H1 (cell line): ENCODE data around the gene MACROD1. TPM values are rescaled to one million over a fixed set of nuclear protein-coding genes. Genes with fewer than 3 reads are reported as not detected.
A peak's percentile ranks its signal among the peaks of the same experiment; 100 is the strongest.

ENCODE experiments used
- CTCF ChIA-PET: fragments of 300-600 bp; sonication (Branson Sonifier 250); formaldehyde crosslinking; loops from one replicate; lab custom pipeline; 2021; ENCODE audit not compliant: partially characterized antibody; lab: Charles Lee
- POLR2A ChIA-PET: fragments of 300-600 bp; sonication (Branson Sonifier 250); formaldehyde crosslinking; loops from one replicate; lab custom pipeline; 2021; ENCODE audit warnings: inconsistent platforms; ENCODE audit not compliant: partially characterized antibody; lab: Charles Lee
- DNase-seq, 2 experiments: peaks; one replicate each; pipeline versions ENCODE4 v3.0.0 to v3.0.0-alpha.2; 2010 to 2022; ENCODE audit warnings: low spot score in 2 of 2, low read depth in 1 of 2, mixed read lengths in 1 of 2
- FAIRE-seq: peaks from 2 replicates; lab custom pipeline; 2011; peaks lifted over from hg19 to GRCh38; lab: Jason Lieb, UNC
- H2AFZ ChIP-seq: 2 replicates; pipeline ENCODE4 v1.8.1; 2012; ENCODE audit warnings: low read length, inconsistent platforms
- H2AK5ac ChIP-seq: 2 replicates; pipeline ENCODE4 v1.6.1; 2013; ENCODE audit warnings: low read depth, low read length
- H2BK120ac ChIP-seq: replicated peaks from 2 replicates; pipeline ENCODE3; 2013; ENCODE audit warnings: low read depth, low read length, inconsistent platforms
- H2BK12ac ChIP-seq: 2 replicates; pipeline ENCODE4 v1.6.1; 2013; ENCODE audit warnings: low read depth, low read length
- H2BK15ac ChIP-seq: 2 replicates; pipeline ENCODE4 v1.6.1; 2013; ENCODE audit warnings: low read length
- H2BK20ac ChIP-seq: 2 replicates; pipeline ENCODE4 v1.6.1; 2013; ENCODE audit warnings: low read length
- H2BK5ac ChIP-seq: 2 replicates; pipeline ENCODE4 v1.6.1; 2013; ENCODE audit warnings: low read depth, low read length
- H3K14ac ChIP-seq: 2 replicates; pipeline ENCODE4 v1.6.1; 2013; ENCODE audit warnings: inconsistent platforms; ENCODE audit not compliant: insufficient read length
- H3K18ac ChIP-seq: 2 replicates; pipeline ENCODE4 v1.6.1; 2013; ENCODE audit warnings: low read length; ENCODE audit errors: extremely low read depth
- H3K23ac ChIP-seq: 2 replicates; pipeline ENCODE4 v1.6.1; 2013; ENCODE audit warnings: inconsistent platforms; ENCODE audit not compliant: insufficient read length
- H3K23me2 ChIP-seq: 2 replicates; pipeline ENCODE4 v1.6.1; 2013; ENCODE audit warnings: low read depth, low read length
- H3K27ac ChIP-seq: 2 replicates; pipeline ENCODE4 v1.6.1; 2011; ENCODE audit warnings: low read depth, low read length, inconsistent platforms
- H3K27me3 ChIP-seq, 4 experiments: replicated peaks in 1 of 4; 1 replicate in 1 of 4; 2 replicates in 3 of 4; pipeline versions ENCODE4 v1.6.1 to v1.8.1; 2011 to 2013; ENCODE audit warnings: low read length in 3 of 4, mild to moderate bottlenecking in 3 of 4, inconsistent platforms in 2 of 4, mixed read lengths in 2 of 4, moderate library complexity in 1 of 4; ENCODE audit not compliant: control insufficient read depth in 3 of 4, insufficient read depth in 3 of 4; ENCODE audit errors: extremely low read depth in 1 of 4
- H3K36me3 ChIP-seq, 4 experiments: 2 replicates each; pipeline versions ENCODE4 v1.6.1 to v1.8.1; 2011 to 2013; ENCODE audit warnings: mild to moderate bottlenecking in 4 of 4, low read length in 3 of 4, moderate library complexity in 2 of 4, control low read depth in 1 of 4, inconsistent platforms in 1 of 4; ENCODE audit not compliant: insufficient read depth in 4 of 4, control insufficient read depth in 2 of 4
- H3K4ac ChIP-seq: replicated peaks from 2 replicates; pipeline ENCODE3; 2013; ENCODE audit warnings: low read length, low read depth, mixed read lengths, inconsistent platforms; ENCODE audit not compliant: insufficient read length
- H3K4me1 ChIP-seq, 4 experiments: replicated peaks in 1 of 4; 1 replicate in 1 of 4; 2 replicates in 3 of 4; pipeline versions ENCODE4 v1.6.1 to v1.8.1; 2011 to 2013; ENCODE audit warnings: low read length in 3 of 4, inconsistent platforms in 2 of 4, mixed read lengths in 1 of 4; ENCODE audit not compliant: insufficient read depth in 4 of 4, control insufficient read depth in 3 of 4
- H3K4me2 ChIP-seq, 2 experiments: 2 replicates each; pipeline versions ENCODE4 v1.6.1 to v1.8.1; 2011 to 2013; ENCODE audit warnings: low read depth in 2 of 2, low read length in 2 of 2, control low read depth in 1 of 2, inconsistent platforms in 1 of 2, mild to moderate bottlenecking in 1 of 2; ENCODE audit not compliant: insufficient read depth in 1 of 2
- H3K4me3 ChIP-seq, 4 experiments: fragments of 200-600, 300-600 bp in 1 of 4; sonication (generic), shearing (Covaris generic), sonication (Bioruptor Twin) in 1 of 4; 2 replicates each; pipeline versions ENCODE4 v1.5.1 to v1.8.1; 2011 to 2016; ENCODE audit warnings: low read length in 4 of 4, low read depth in 3 of 4, control low read depth in 2 of 4, inconsistent platforms in 2 of 4, mild to moderate bottlenecking in 2 of 4, mixed read lengths in 1 of 4, moderate library complexity in 1 of 4; ENCODE audit not compliant: insufficient read depth in 2 of 4; ENCODE audit errors: extremely low read depth in 1 of 4
- H3K56ac ChIP-seq: replicated peaks from 2 replicates; pipeline ENCODE3; 2013; ENCODE audit warnings: low read depth, mild to moderate bottlenecking, mixed read lengths, low read length, inconsistent platforms; ENCODE audit not compliant: insufficient read length
- H3K79me1 ChIP-seq: 2 replicates; pipeline ENCODE4 v1.6.1; 2013; ENCODE audit warnings: low read depth, low read length, control low read depth
- H3K79me2 ChIP-seq, 2 experiments: 2 replicates each; pipeline versions ENCODE4 v1.6.1 to v1.8.1; 2012 to 2013; ENCODE audit warnings: low read length in 2 of 2, mild to moderate bottlenecking in 2 of 2, inconsistent platforms in 1 of 2; ENCODE audit not compliant: insufficient read depth in 2 of 2, control insufficient read depth in 1 of 2
- H3K9ac ChIP-seq, 4 experiments: replicated peaks in 1 of 4; 1 replicate in 1 of 4; 2 replicates in 3 of 4; pipeline versions ENCODE4 v1.6.1 to v1.8.1; 2011 to 2013; ENCODE audit warnings: low read depth in 3 of 4, low read length in 3 of 4, control low read depth in 2 of 4, mild to moderate bottlenecking in 2 of 4, moderate library complexity in 2 of 4, inconsistent platforms in 1 of 4; ENCODE audit errors: extremely low read depth in 1 of 4
- H3K9me3 ChIP-seq, 2 experiments: 2 replicates each; pipeline versions ENCODE4 v1.6.1 to v1.8.1; 2012 to 2013; ENCODE audit warnings: mild to moderate bottlenecking in 2 of 2, moderate library complexity in 2 of 2, control low read depth in 1 of 2, inconsistent platforms in 1 of 2, low read depth in 1 of 2, low read length in 1 of 2, mixed read lengths in 1 of 2; ENCODE audit not compliant: insufficient read depth in 2 of 2
- H4K20me1 ChIP-seq, 2 experiments: replicated peaks in 1 of 2; 2 replicates each; pipeline versions ENCODE3 to v1.8.1; 2011 to 2013; ENCODE audit warnings: inconsistent platforms in 2 of 2, low read length in 2 of 2, mild to moderate bottlenecking in 1 of 2; ENCODE audit not compliant: insufficient read depth in 2 of 2, control insufficient read depth in 1 of 2
- H4K5ac ChIP-seq: 2 replicates; pipeline ENCODE4 v1.6.1; 2013; ENCODE audit warnings: low read length, low read depth, mixed read lengths, inconsistent platforms; ENCODE audit not compliant: insufficient read length
- H4K8ac ChIP-seq: 2 replicates; pipeline ENCODE4 v1.8.0; 2013; ENCODE audit warnings: mild to moderate bottlenecking, moderate library complexity, low read length, inconsistent platforms; ENCODE audit not compliant: insufficient read depth; ENCODE audit errors: extremely low read depth
- H4K91ac ChIP-seq: replicated peaks from 2 replicates; pipeline ENCODE3; 2013; ENCODE audit warnings: low read length, mixed read lengths, inconsistent platforms; ENCODE audit not compliant: insufficient read length
- BRCA1 ChIP-seq: IDR thresholded peaks from 2 replicates; pipeline ENCODE4 v1.6.1; 2012; ENCODE audit warnings: low read depth, low read length, improper control_type of control experiment
- CEBPB ChIP-seq: IDR thresholded peaks from 2 replicates; pipeline ENCODE4 v1.6.1; 2012; ENCODE audit warnings: low read depth, low read length
- CHD2 ChIP-seq: IDR thresholded peaks from 2 replicates; pipeline ENCODE4 v1.6.1; 2012; ENCODE audit warnings: low read length, improper control_type of control experiment
- CREB1 ChIP-seq: IDR thresholded peaks from 2 replicates; pipeline ENCODE4 v1.6.1; 2012; ENCODE audit warnings: inconsistent platforms
- KDM1A ChIP-seq: fragments of 200-600, 300-600 bp; sonication (generic); IDR thresholded peaks from 2 replicates; pipeline ENCODE4 v1.7.1; 2016; ENCODE audit warnings: mild to moderate bottlenecking, low read length, borderline replicate concordance
- PHF8 ChIP-seq: fragments of 200-600 bp; sonication (generic); conservative IDR thresholded peaks from 2 replicates; pipeline ENCODE4 v1.7.1; 2012; ENCODE audit warnings: low read depth, mild to moderate bottlenecking, inconsistent platforms, low read length, moderate library complexity
- RBBP5 ChIP-seq: IDR thresholded peaks from 2 replicates; pipeline ENCODE4 v1.7.1; 2012; ENCODE audit warnings: low read depth, mild to moderate bottlenecking, inconsistent platforms, low read length, moderate library complexity, borderline replicate concordance
- TCF12 ChIP-seq: IDR thresholded peaks from 2 replicates; pipeline ENCODE4 v1.6.1; 2011; ENCODE audit warnings: low read depth, mild to moderate bottlenecking, low read length
- WGBS, 2 experiments: shearing (Covaris generic) in 1 of 2; methylation state at CpG; one replicate each; pipeline versions ENCODE4 v1.1.6 to v1.1.7; 2013 to 2015; ENCODE audit warnings: low lambda C conversion rate in 2 of 2, mixed read lengths in 2 of 2, inconsistent platforms in 1 of 2, low coverage in 1 of 2, missing lambda C conversion rate in 1 of 2; ENCODE audit not compliant: insufficient replicate concordance in 2 of 2, insufficient coverage in 1 of 2, insufficient read length in 1 of 2; ENCODE audit errors: extremely low coverage in 1 of 2, missing lambda C conversion rate in 1 of 2; 5-methylcytosine and 5-hydroxymethylcytosine counted together
- polyA plus RNA-seq, 7 experiments: library from polyadenylated mRNA; depleted of rRNA in 3 of 7; stranded (reverse) in 5 of 7; unstranded in 2 of 7; fragments of >200 nt in 5 of 7; fragments of 200-250 nt in 2 of 7; gene quantifications; 1 replicate in 5 of 7; 2 replicates in 1 of 7; 4 replicates in 1 of 7; pipeline versions ENCODE4 v1.2.1 to v1.2.3, GENCODE V29; 2011 to 2013; ENCODE audit warnings: missing spikeins in 2 of 7, mixed read lengths in 2 of 7
- total RNA-seq: library from RNA; stranded (reverse); fragmentation: NEBNext Ultra II Directional; extraction: Animal tissue kit (Norgen Biotek cat#: 25700); gene quantifications from 2 replicates; pipeline ENCODE4 v1.2.1, GENCODE V29; 2021

The MACROD1 gene
- total and polyA plus RNA-seq, 2 of the 8 experiments (the other 6 are each of a cell fraction or from before 2014, with no cell fraction given) = 19.5 to 34.1 TPM

- no peak overlapping the region for H2BK5ac ChIP-seq
- H2BK12ac ChIP-seq = no peak overlapping the region
- no peak overlapping the region for H2BK120ac ChIP-seq
- H2AK5ac ChIP-seq = no peak overlapping the region
- H2BK20ac ChIP-seq = no peak overlapping the region
- WGBS, 2 experiments = 87% methylated on average over 3 of the region's 3 CpGs; no CpG with 5 or more reads in 1 of the 2 experiments
- no peak overlapping the region for H3K14ac ChIP-seq
- DNase-seq (no peak), FAIRE-seq (no peak)
- no peak overlapping the region for H3K9ac ChIP-seq
- H3K4me2 ChIP-seq = no peak overlapping the region
- no peaks in the 10 kb centered on the region for H3K79me1 ChIP-seq
- H4K91ac ChIP-seq = no peak overlapping the region
- H3K56ac ChIP-seq = no peak overlapping the region
- H3K23me2 ChIP-seq = no peaks in the 10 kb centered on the region
- no peak overlapping the region for H4K5ac ChIP-seq
- H2AFZ ChIP-seq = no peak overlapping the region
- H3K79me2 ChIP-seq = no peaks in the 10 kb centered on the region
- H3K4ac ChIP-seq = no peak overlapping the region
- peak overlapping the region; percentile 31; the same call in 1 of the 2 replicates for H4K8ac ChIP-seq
- POLR2A ChIA-PET = interaction anchor here (0.6 kb wide), 1 partner anchor 194 kb away, joined by 4 read pairs; the partner anchor contains the start of gene TRMT112
- H3K27ac ChIP-seq = no peak overlapping the region
- CTCF ChIA-PET = interaction anchor here (0.9 kb wide), 1 partner anchor 30 kb away, joined by 3 read pairs; no protein-coding TSS in a partner anchor
- no peak overlapping the region for H3K18ac ChIP-seq
- H3K23ac ChIP-seq = no peak overlapping the region
- TF ChIP-seq BRCA1 (no peak), CREB1 (no peak), TCF12 (no peak), CHD2 (no peak), PHF8 (no peak), CEBPB (no peak), RBBP5 (no peak), KDM1A (peak; percentile 93)
- no peaks in the 10 kb centered on the region for H3K36me3 ChIP-seq
- no peaks in the 10 kb centered on the region for H3K9me3 ChIP-seq
- no peak overlapping the region for H3K4me3 ChIP-seq
- no peaks in the 10 kb centered on the region for H4K20me1 ChIP-seq
- H3K27me3 ChIP-seq = peaks cover 0 to 13% (median 1%) of the 10 kb centered on the region in 4 experiments; a peak in 4 of 7 replicates
- H2BK15ac ChIP-seq = no peak overlapping the region
- H3K4me1 ChIP-seq = peaks cover 0 to 35% (median 24%) of the 10 kb centered on the region in 4 experiments; a peak in 6 of 7 replicates
Measured at GRCh38 chr11:64123679-64124078, 42.2 kb downstream of the MACROD1 start.
